Loucy (cell line): ENCODE results near the gene RS1.

ENCODE experiments used
- H2AFZ ChIP-seq: fragments of 200-600 bp; sonication (generic); 2 replicates; pipeline ENCODE4 v1.6.0; 2016; ENCODE audit warnings: antibody characterized with exemption, mild to moderate bottlenecking, low read length, moderate library complexity
- H3F3A ChIP-seq: fragments of 200-600 bp; 2 replicates; pipeline ENCODE4 v1.6.0; 2016; ENCODE audit warnings: antibody characterized with exemption, low read depth, mild to moderate bottlenecking
- H3K27me3 ChIP-seq: fragments of 200-600 bp; sonication (generic); 2 replicates; pipeline ENCODE4 v1.6.1; 2014; ENCODE audit warnings: low read length, mild to moderate bottlenecking; ENCODE audit not compliant: insufficient read depth, poor library complexity, severe bottlenecking
- H3K36me3 ChIP-seq: fragments of 200-600 bp; sonication (generic); 2 replicates; pipeline ENCODE4 v1.6.1; 2016; ENCODE audit warnings: low read length; ENCODE audit not compliant: insufficient read depth
- H3K4me1 ChIP-seq: fragments of 200-600 bp; sonication (generic); 2 replicates; pipeline ENCODE4 v1.5.1; 2014; ENCODE audit warnings: low read length, mild to moderate bottlenecking; ENCODE audit not compliant: insufficient read depth, poor library complexity, severe bottlenecking
- H3K4me2 ChIP-seq: fragments of 200-600 bp; sonication (generic); 2 replicates; pipeline ENCODE4 v1.6.0; 2014; ENCODE audit warnings: antibody characterized with exemption, low read length, low read depth, mild to moderate bottlenecking; ENCODE audit not compliant: poor library complexity, severe bottlenecking
- H3K4me3 ChIP-seq: fragments of 200-600 bp; sonication (generic); 2 replicates; pipeline ENCODE4 v1.5.1; 2014; ENCODE audit warnings: low read length, mild to moderate bottlenecking, mixed read lengths; ENCODE audit not compliant: poor library complexity, severe bottlenecking
- H3K79me2 ChIP-seq: fragments of 200-600 bp; sonication (generic); 2 replicates; pipeline ENCODE4 v1.6.1; 2014; ENCODE audit warnings: low read length; ENCODE audit not compliant: insufficient read depth
- H3K9ac ChIP-seq: fragments of 200-600 bp; sonication (generic); 2 replicates; pipeline ENCODE4 v1.6.0; 2014; ENCODE audit warnings: mild to moderate bottlenecking, low read depth, low read length, moderate library complexity; ENCODE audit not compliant: poor library complexity, severe bottlenecking
- H3K9me2 ChIP-seq: fragments of 200-600 bp; sonication (generic); replicated peaks from 2 replicates; pipeline ENCODE4 v1.6.1; 2016; ENCODE audit warnings: low read depth, low read length, mixed read lengths
- H3K9me3 ChIP-seq: fragments of 200-600 bp; sonication (generic); 2 replicates; pipeline ENCODE4 v1.6.1; 2014; ENCODE audit warnings: mild to moderate bottlenecking, antibody characterized with exemption, low read length, low read depth; ENCODE audit not compliant: insufficient read depth
- H4K20me1 ChIP-seq: fragments of 200-600 bp; sonication (generic); 2 replicates; pipeline ENCODE4 v1.6.0; 2014; ENCODE audit warnings: antibody characterized with exemption, low read length, mild to moderate bottlenecking; ENCODE audit not compliant: insufficient read depth, poor library complexity, severe bottlenecking
- EZH2phosphoT487 ChIP-seq: fragments of 200-600 bp; IDR thresholded peaks from 2 replicates; pipeline ENCODE4 v1.6.1; 2018; ENCODE audit warnings: antibody characterized with exemption, mild to moderate bottlenecking, moderate library complexity, borderline replicate concordance
- TF ChIP-seq, protein P1 (sequence below): fragments of 200-600 bp; sonication (generic); conservative IDR thresholded peaks from 2 replicates; pipeline ENCODE4 v1.5.1; 2014; ENCODE audit warnings: mild to moderate bottlenecking, antibody characterized with exemption, low read length

RS1 gene

DNA sequence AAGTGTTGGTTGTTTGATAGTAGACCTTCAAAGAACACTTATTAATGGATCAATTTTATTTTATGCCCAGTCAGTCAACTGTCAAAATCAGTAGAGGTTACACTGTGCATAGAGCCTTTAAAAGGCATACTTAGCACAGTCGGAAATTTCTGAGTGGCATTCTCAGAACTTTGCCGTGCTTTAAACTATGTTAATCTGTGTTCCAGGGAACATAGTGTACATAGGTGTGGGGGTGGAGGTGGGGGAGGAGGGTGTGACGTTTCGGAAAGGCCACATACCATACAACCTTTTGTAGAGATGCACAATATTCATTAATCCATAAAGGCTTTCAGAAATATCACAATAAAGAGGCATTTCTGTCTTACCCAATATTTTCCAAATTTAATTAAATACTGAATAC, 75.8 kb downstream of the RS1 start:
- Histone ChIP-seq H3K4me2 (no peak overlapping the region), H3K4me1 (no peaks in the 10 kb centered on the region), H3K9me3 (no peaks in the 10 kb centered on the region), H3K9me2 (no peaks in the 10 kb centered on the region), H4K20me1 (no peaks in the 10 kb centered on the region), H3K4me3 (no peak overlapping the region), H3K9ac (no peak overlapping the region), H2AFZ (no peak overlapping the region), H3K36me3 (no peaks in the 10 kb centered on the region), H3F3A (no peaks in the 10 kb centered on the region), H3K79me2 (no peaks in the 10 kb centered on the region), H3K27me3 (no peaks in the 10 kb centered on the region)
- TF ChIP-seq, protein P1, sequence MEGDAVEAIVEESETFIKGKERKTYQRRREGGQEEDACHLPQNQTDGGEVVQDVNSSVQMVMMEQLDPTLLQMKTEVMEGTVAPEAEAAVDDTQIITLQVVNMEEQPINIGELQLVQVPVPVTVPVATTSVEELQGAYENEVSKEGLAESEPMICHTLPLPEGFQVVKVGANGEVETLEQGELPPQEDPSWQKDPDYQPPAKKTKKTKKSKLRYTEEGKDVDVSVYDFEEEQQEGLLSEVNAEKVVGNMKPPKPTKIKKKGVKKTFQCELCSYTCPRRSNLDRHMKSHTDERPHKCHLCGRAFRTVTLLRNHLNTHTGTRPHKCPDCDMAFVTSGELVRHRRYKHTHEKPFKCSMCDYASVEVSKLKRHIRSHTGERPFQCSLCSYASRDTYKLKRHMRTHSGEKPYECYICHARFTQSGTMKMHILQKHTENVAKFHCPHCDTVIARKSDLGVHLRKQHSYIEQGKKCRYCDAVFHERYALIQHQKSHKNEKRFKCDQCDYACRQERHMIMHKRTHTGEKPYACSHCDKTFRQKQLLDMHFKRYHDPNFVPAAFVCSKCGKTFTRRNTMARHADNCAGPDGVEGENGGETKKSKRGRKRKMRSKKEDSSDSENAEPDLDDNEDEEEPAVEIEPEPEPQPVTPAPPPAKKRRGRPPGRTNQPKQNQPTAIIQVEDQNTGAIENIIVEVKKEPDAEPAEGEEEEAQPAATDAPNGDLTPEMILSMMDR: no peak

DNA sequence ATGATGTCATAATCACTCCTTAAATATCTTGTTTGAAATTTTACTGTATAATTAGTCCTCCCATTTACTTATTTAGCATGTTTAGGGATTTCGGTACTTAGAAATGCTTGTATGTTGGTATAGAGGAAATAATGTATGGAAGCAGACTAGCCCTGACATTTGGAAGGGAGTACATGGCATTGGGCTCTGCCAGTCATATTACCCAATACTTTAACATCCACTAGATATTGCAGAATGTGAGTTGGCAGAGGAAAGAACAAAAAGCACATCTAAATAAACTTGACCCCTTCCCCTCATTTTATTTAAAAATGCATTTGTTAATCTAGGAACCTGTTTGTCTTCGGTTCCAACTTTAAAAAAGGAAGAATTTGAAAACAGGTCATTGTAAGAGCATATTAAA, 77.8 kb downstream of the RS1 start:
- Histone ChIP-seq H3K9me2 (no peaks in the 10 kb centered on the region), H3F3A (no peaks in the 10 kb centered on the region), H3K27me3 (no peaks in the 10 kb centered on the region), H3K4me1 (no peaks in the 10 kb centered on the region), H3K36me3 (no peaks in the 10 kb centered on the region), H3K9me3 (no peaks in the 10 kb centered on the region), H2AFZ (no peak overlapping the region), H3K4me3 (no peak overlapping the region), H4K20me1 (no peaks in the 10 kb centered on the region), H3K4me2 (no peak overlapping the region), H3K9ac (no peak overlapping the region), H3K79me2 (no peaks in the 10 kb centered on the region)
- no peak for TF ChIP-seq EZH2phosphoT487
- TF ChIP-seq, protein P1: no peak

DNA sequence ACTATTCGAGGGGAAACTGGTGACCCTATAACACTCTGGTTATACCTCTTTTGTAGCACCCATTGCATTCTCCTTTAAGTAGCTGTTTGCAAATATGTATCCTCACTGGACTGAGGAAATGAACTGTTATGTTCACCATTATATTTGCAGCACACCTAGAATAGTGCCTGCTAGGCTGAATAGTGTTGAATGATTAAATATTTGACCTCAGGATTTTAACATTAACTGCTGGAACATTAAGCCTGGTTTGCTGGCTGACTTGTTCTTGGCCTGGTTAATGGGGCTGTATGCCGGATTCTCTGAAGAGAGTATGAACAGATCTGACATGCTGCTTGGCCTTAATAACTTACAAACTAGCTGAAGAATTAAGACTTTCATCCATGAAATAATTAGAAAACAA, 80.1 kb downstream of the RS1 start:
- TF ChIP-seq, protein P1: no peak
- TF ChIP-seq EZH2phosphoT487: no peak
- H3K9me3 ChIP-seq: no peaks in the 10 kb centered on the region
- no peak overlapping the region for H3K4me3 ChIP-seq

More for the DNA sequence above, 80.1 kb downstream of the RS1 start:
- H3K4me2 ChIP-seq: no peak overlapping the region
- no peaks in the 10 kb centered on the region for H4K20me1 ChIP-seq
- no peak overlapping the region for H2AFZ ChIP-seq
- H3K4me1 ChIP-seq: no peaks in the 10 kb centered on the region
- no peaks in the 10 kb centered on the region for H3K27me3 ChIP-seq
- H3F3A ChIP-seq: no peaks in the 10 kb centered on the region
- no peak overlapping the region for H3K9ac ChIP-seq
- no peaks in the 10 kb centered on the region for H3K36me3 ChIP-seq
- H3K9me2 ChIP-seq: no peaks in the 10 kb centered on the region
- H3K79me2 ChIP-seq: no peaks in the 10 kb centered on the region
